H9 (cell line): ENCODE measurements around the gene NFKB2. TPM values are rescaled to one million over a fixed set of nuclear protein-coding genes. Genes with fewer than 3 reads are reported as not detected.

ENCODE experiments used
- DNase-seq: peaks from one replicate; pipeline ENCODE4 v3.0.0-alpha.2; 2017
- H2AFZ ChIP-seq: one replicate; pipeline ENCODE4 v1.6.1; 2013; ENCODE audit warnings: mild to moderate bottlenecking, low read length, control low read depth, moderate library complexity
- H2AK5ac ChIP-seq: 2 replicates; pipeline ENCODE4 v1.6.1; 2013; ENCODE audit warnings: low read length, control low read depth, mixed read lengths; ENCODE audit not compliant: insufficient read length
- H2BK120ac ChIP-seq: one replicate; pipeline ENCODE4 v1.6.1; 2013; ENCODE audit warnings: low read depth, mild to moderate bottlenecking, low read length, control low read depth, inconsistent platforms; ENCODE audit not compliant: poor library complexity, severe bottlenecking
- H2BK12ac ChIP-seq: 2 replicates; pipeline ENCODE4 v1.6.1; 2013; ENCODE audit warnings: low read length, control low read depth, mixed read lengths, low read depth; ENCODE audit not compliant: insufficient read length
- H2BK15ac ChIP-seq: 2 replicates; pipeline ENCODE4 v1.6.1; 2013; ENCODE audit warnings: low read depth, low read length, control low read depth
- H2BK20ac ChIP-seq: one replicate; pipeline ENCODE4 v1.6.1; 2013; ENCODE audit warnings: low read depth, mild to moderate bottlenecking, low read length, control low read depth, inconsistent platforms; ENCODE audit not compliant: poor library complexity, severe bottlenecking
- H2BK5ac ChIP-seq: 2 replicates; pipeline ENCODE4 v1.6.1; 2013; ENCODE audit warnings: low read length, control low read depth, mixed read lengths; ENCODE audit not compliant: insufficient read length
- H3K14ac ChIP-seq: 2 replicates; pipeline ENCODE4 v1.6.1; 2013; ENCODE audit warnings: low read length, control low read depth; ENCODE audit not compliant: insufficient read depth
- H3K18ac ChIP-seq: 2 replicates; pipeline ENCODE4 v1.6.1; 2013; ENCODE audit warnings: low read depth, mild to moderate bottlenecking, mixed read lengths, low read length, control low read depth; ENCODE audit not compliant: insufficient read length
- H3K23ac ChIP-seq: 2 replicates; pipeline ENCODE4 v1.6.1; 2013; ENCODE audit warnings: low read length, control low read depth, mixed read lengths, low read depth; ENCODE audit not compliant: insufficient read length
- H3K23me2 ChIP-seq: 2 replicates; pipeline ENCODE4 v1.6.1; 2013; ENCODE audit warnings: low read depth, mild to moderate bottlenecking, mixed read lengths, low read length, control low read depth; ENCODE audit not compliant: insufficient read length, poor library complexity, severe bottlenecking
- H3K27ac ChIP-seq: 2 replicates; pipeline ENCODE4 v1.5.1; 2013; ENCODE audit warnings: low read length, control low read depth, mixed read lengths, low read depth; ENCODE audit not compliant: insufficient read length
- H3K27me3 ChIP-seq: 2 replicates; pipeline ENCODE4 v1.6.1; 2013; ENCODE audit warnings: low read length, control low read depth, inconsistent platforms; ENCODE audit not compliant: insufficient read depth
- H3K4ac ChIP-seq: 2 replicates; pipeline ENCODE4 v1.6.1; 2013; ENCODE audit warnings: low read depth, mild to moderate bottlenecking, control low read depth, inconsistent platforms, low read length, moderate library complexity
- H3K4me1 ChIP-seq: 2 replicates; pipeline ENCODE4 v1.6.1; 2013; ENCODE audit warnings: low read length, control low read depth, inconsistent platforms; ENCODE audit not compliant: insufficient read depth
- H3K4me2 ChIP-seq: 2 replicates; pipeline ENCODE4 v1.6.1; 2013; ENCODE audit warnings: low read length, control low read depth, mixed read lengths; ENCODE audit not compliant: insufficient read length, insufficient read depth
- H3K56ac ChIP-seq: 2 replicates; pipeline ENCODE4 v1.6.1; 2013; ENCODE audit warnings: low read depth, mild to moderate bottlenecking, mixed read lengths, low read length, control low read depth; ENCODE audit not compliant: insufficient read length
- H3K79me1 ChIP-seq: 2 replicates; pipeline ENCODE4 v1.6.1; 2013; ENCODE audit warnings: low read depth, mild to moderate bottlenecking, moderate library complexity, low read length, control low read depth, inconsistent platforms; ENCODE audit not compliant: insufficient read depth, poor library complexity, severe bottlenecking
- H3K79me2 ChIP-seq: 2 replicates; pipeline ENCODE4 v1.6.1; 2013; ENCODE audit warnings: low read length, control low read depth, inconsistent platforms; ENCODE audit not compliant: insufficient read depth
- H3K9ac ChIP-seq: 2 replicates; pipeline ENCODE4 v1.6.1; 2013; ENCODE audit warnings: low read length, control low read depth, mixed read lengths; ENCODE audit not compliant: insufficient read length; ENCODE audit errors: extremely low read depth
- H3K9me3 ChIP-seq: one replicate; pipeline ENCODE4 v1.6.1; 2013; ENCODE audit warnings: low read depth, low read length, inconsistent platforms; ENCODE audit not compliant: control insufficient read depth
- H3T11ph ChIP-seq: one replicate; pipeline ENCODE4 v1.6.1; 2013; ENCODE audit warnings: mild to moderate bottlenecking, low read length, control low read depth, inconsistent platforms
- H4K20me1 ChIP-seq: one replicate; pipeline ENCODE4 v1.6.1; 2013; ENCODE audit not compliant: control insufficient read depth, insufficient read length, insufficient read depth
- H4K5ac ChIP-seq: 2 replicates; pipeline ENCODE4 v1.6.1; 2013; ENCODE audit warnings: low read depth, mild to moderate bottlenecking, mixed read lengths, low read length, control low read depth; ENCODE audit not compliant: insufficient read length
- H4K8ac ChIP-seq: replicated peaks from 2 replicates; pipeline ENCODE4 v1.6.1; 2013; ENCODE audit warnings: low read length, control low read depth, mixed read lengths, low read depth; ENCODE audit not compliant: insufficient read length
- H4K91ac ChIP-seq: 2 replicates; pipeline ENCODE4 v1.6.1; 2013; ENCODE audit warnings: low read depth, mild to moderate bottlenecking, moderate library complexity, mixed read lengths, low read length, control low read depth; ENCODE audit not compliant: insufficient read length
- H3K27ac Mint-ChIP-seq, 3 experiments: 2 replicates in 2 of 3; 3 replicates in 1 of 3; pipeline ENCODE4 v1.8.0; 2020 to 2021; ENCODE audit warnings: mixed read lengths in 3 of 3, mild to moderate bottlenecking in 1 of 3, moderate library complexity in 1 of 3
- H3K27me3 Mint-ChIP-seq: 2 replicates; pipeline ENCODE4 v1.8.0; 2021; ENCODE audit warnings: low read depth, mild to moderate bottlenecking, moderate library complexity, mixed read lengths
- H3K36me3 Mint-ChIP-seq, 3 experiments: 2 replicates in 2 of 3; 3 replicates in 1 of 3; pipeline ENCODE4 v1.8.0; 2020 to 2021; ENCODE audit warnings: low read depth in 3 of 3, mixed read lengths in 3 of 3; ENCODE audit not compliant: insufficient read depth in 1 of 3
- H3K4me1 Mint-ChIP-seq, 2 experiments: 2 replicates each; pipeline ENCODE4 v1.8.0; 2020; ENCODE audit warnings: mixed read lengths in 2 of 2
- H3K4me3 Mint-ChIP-seq, 2 experiments: 2 replicates in 1 of 2; 3 replicates in 1 of 2; pipeline ENCODE4 v1.8.0; 2020 to 2021; ENCODE audit warnings: mild to moderate bottlenecking in 2 of 2, mixed read lengths in 2 of 2, moderate library complexity in 1 of 2
- H3K9me3 Mint-ChIP-seq, 2 experiments: 2 replicates in 1 of 2; 3 replicates in 1 of 2; pipeline ENCODE4 v1.8.0; 2020; ENCODE audit warnings: mild to moderate bottlenecking in 2 of 2, mixed read lengths in 2 of 2, moderate library complexity in 1 of 2
- CTCF ChIP-seq: fragments of 200-600 bp; sonication (generic); conservative IDR thresholded peaks from 3 replicates; pipeline ENCODE4 v1.8.0; 2021; ENCODE audit warnings: antibody characterized with exemption, mild to moderate bottlenecking
- WGBS: extraction: QIAGEN DNeasy Blood & Tissue Kit; methylation state at CpG from one replicate; pipeline ENCODE4 v1.1.7; 2013; ENCODE audit warnings: missing lambda C conversion rate, low lambda C conversion rate, mixed read lengths; ENCODE audit not compliant: insufficient read length; ENCODE audit errors: extremely low coverage; 5-methylcytosine and 5-hydroxymethylcytosine counted together
- total RNA-seq: library from RNA; stranded (reverse); gene quantifications from 2 replicates; pipeline ENCODE4 v1.2.1, GENCODE V29; 2021

The NFKB2 gene
- total RNA-seq, 1 experiment from 2014 or later: 23.7 TPM

DNA sequence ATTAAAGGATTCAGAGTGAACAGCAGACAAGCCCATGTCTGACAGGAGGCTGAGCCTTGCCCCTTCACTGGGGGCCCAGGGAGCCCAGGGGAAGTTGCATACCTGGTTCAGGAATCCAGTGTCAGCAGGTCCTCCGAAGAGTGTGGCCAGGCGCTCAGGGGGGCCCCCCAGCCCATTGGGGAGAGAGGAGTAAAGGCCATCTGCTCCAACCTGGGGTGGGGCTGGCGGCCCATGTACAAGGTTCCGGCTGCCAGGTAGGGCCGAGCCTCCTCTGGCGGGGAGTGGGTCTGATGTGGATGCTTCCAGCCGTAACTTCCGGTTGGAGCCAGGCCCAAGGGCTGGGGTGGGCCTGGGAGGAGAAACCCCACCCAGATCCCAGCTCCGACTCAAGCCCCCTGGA lies 20.8 kb downstream of the NFKB2 start:
- H2AK5ac ChIP-seq: no peak overlapping the region
- H4K8ac ChIP-seq: no peak overlapping the region
- Mint-ChIP-seq H3K36me3 (peaks cover 0 to 1% (median 0%) of the 10 kb centered on the region in 3 experiments; a peak in 1 of 7 replicates), H3K27me3 (peaks cover 49% of the 10 kb centered on the region), H3K27ac (no peak overlapping the region), H3K9me3 (no peaks in the 10 kb centered on the region; a peak in 1 of 5 replicates), H3K4me1 (peaks cover 23 to 44% of the 10 kb centered on the region in 2 experiments), H3K4me3 (no peak overlapping the region; a peak in 1 of 5 replicates)
- no peak overlapping the region for H3T11ph ChIP-seq
- H3K4me1 ChIP-seq: peaks cover 4% of the 10 kb centered on the region; the same call in 1 of the 2 replicates
- no peak overlapping the region for H2AFZ ChIP-seq
- H2BK20ac ChIP-seq: no peak overlapping the region
- H3K56ac ChIP-seq: no peak overlapping the region
- H3K18ac ChIP-seq: no peak overlapping the region
- no peak for DNase-seq
- no peak overlapping the region for H2BK12ac ChIP-seq
- no peak for TF ChIP-seq CTCF
- H3K4ac ChIP-seq: no peak overlapping the region
- no peak overlapping the region for H2BK5ac ChIP-seq
- H2BK120ac ChIP-seq: no peak overlapping the region
- no peak overlapping the region for H3K14ac ChIP-seq
- peaks cover 3% of the 10 kb centered on the region; the same call in 1 of the 2 replicates for H3K27me3 ChIP-seq
- H3K9ac ChIP-seq: no peak overlapping the region
- H4K20me1 ChIP-seq: no peaks in the 10 kb centered on the region
- H3K27ac ChIP-seq: no peak overlapping the region
- H4K5ac ChIP-seq: no peak overlapping the region
- no peaks in the 10 kb centered on the region for H3K79me2 ChIP-seq
- H2BK15ac ChIP-seq: no peak overlapping the region
- H3K79me1 ChIP-seq: no peaks in the 10 kb centered on the region
- no peak overlapping the region for H3K23ac ChIP-seq
- no peak overlapping the region for H3K4me2 ChIP-seq
- H3K23me2 ChIP-seq: peaks cover 26% of the 10 kb centered on the region
- WGBS: no CpG with 5 or more reads among the region's 9 CpGs
- no peak overlapping the region for H4K91ac ChIP-seq
- H3K9me3 ChIP-seq: no peaks in the 10 kb centered on the region
